HepG2 (cell line): Measurements from ENCODE around the gene LCORL. TPM values are rescaled to one million over a fixed set of nuclear protein-coding genes. Genes with fewer than 3 reads are reported as not detected.

Source experiments
- AKAP8 ChIP-seq: sonication (generic); formaldehyde crosslinking; IDR thresholded peaks from 2 replicates; pipeline ENCODE4 v1.5.1; 2020; ENCODE audit warnings: mild to moderate bottlenecking, missing genetic modification reagents
- DNMT3B ChIP-seq: conservative IDR thresholded peaks from 2 replicates; pipeline ENCODE4 v1.6.1; 2016; ENCODE audit warnings: missing biosample characterization, control low read depth
- FOSL1 ChIP-seq: sonication (generic); formaldehyde crosslinking; IDR thresholded peaks from 2 replicates; pipeline ENCODE4 v1.9.0; 2021; ENCODE audit warnings: missing genetic modification reagents, borderline replicate concordance
- FOXA1 ChIP-seq, 2 experiments: fragments of 450-650 bp in 1 of 2; sonication (generic) in 1 of 2; formaldehyde crosslinking in 1 of 2; IDR thresholded peaks; 2 replicates each; pipeline versions ENCODE4 v1.4.0 to v1.6.1; 2016 to 2020; ENCODE audit warnings: missing genetic modification reagents in 1 of 2
- GATA4 ChIP-seq: sonication (generic); IDR thresholded peaks from 2 replicates; pipeline ENCODE4 v1.6.1; 2016; ENCODE audit warnings: antibody characterized with exemption, low read depth, borderline replicate concordance
- PPARG ChIP-seq: conservative IDR thresholded peaks from 2 replicates; pipeline ENCODE4 v1.6.1; 2016; ENCODE audit warnings: missing biosample characterization, missing genetic modification reagents
- RAD51 ChIP-seq: fragments of 450-650 bp; IDR thresholded peaks from 2 replicates; pipeline ENCODE4 v1.6.1; 2016; ENCODE audit warnings: borderline replicate concordance
- ZMAT3 ChIP-seq: sonication (generic); formaldehyde crosslinking; conservative IDR thresholded peaks from 2 replicates; pipeline ENCODE4 v1.7.0; 2021; ENCODE audit warnings: missing genetic modification reagents
- ZNF274 ChIP-seq: sonication (generic); formaldehyde crosslinking; IDR thresholded peaks from 2 replicates; pipeline ENCODE4 v1.5.1; 2020; ENCODE audit warnings: mild to moderate bottlenecking, missing genetic modification reagents
- ZNF556 ChIP-seq: sonication (generic); formaldehyde crosslinking; IDR thresholded peaks from 2 replicates; pipeline ENCODE4 v1.4.0; 2020; ENCODE audit warnings: mild to moderate bottlenecking, missing genetic modification reagents, borderline replicate concordance
- ZNF737 ChIP-seq: sonication (generic); formaldehyde crosslinking; IDR thresholded peaks from 2 replicates; pipeline ENCODE4 v1.5.0; 2020; ENCODE audit warnings: missing genetic modification reagents, mild to moderate bottlenecking, borderline replicate concordance
- polyA plus RNA-seq, 8 experiments: library from polyadenylated mRNA; depleted of rRNA in 3 of 8; stranded (reverse) in 7 of 8; unstranded in 1 of 8; fragments of >200 nt; fragmentation: Illumina TruSeq in 4 of 8; extraction: Trizol in 4 of 8; gene quantifications; 2 replicates each; pipeline versions ENCODE4 v1.2.1 to v1.2.3, GENCODE V29; 2011 to 2016; ENCODE audit warnings: low read depth in 4 of 8, missing spikeins in 1 of 8, mixed read lengths in 1 of 8; ENCODE audit not compliant: insufficient read depth in 1 of 8
- total RNA-seq, 5 experiments: library from RNA; depleted of rRNA; stranded (reverse); fragments of >200 nt; fragmentation: Illumina TruSeq; extraction: Trizol; gene quantifications; 2 replicates each; pipeline ENCODE4 v1.2.3, GENCODE V29; 2016; ENCODE audit warnings: low read depth in 1 of 5
- TF ChIP-seq, protein P1 (sequence below): sonication (generic); formaldehyde crosslinking; IDR thresholded peaks from 2 replicates; pipeline ENCODE4 v1.4.0; 2020; ENCODE audit warnings: missing genetic modification reagents
- TF ChIP-seq, protein P2 (sequence below): sonication (generic); formaldehyde crosslinking; IDR thresholded peaks from 2 replicates; pipeline ENCODE4 v1.8.0; 2022; ENCODE audit warnings: mild to moderate bottlenecking, missing genetic modification reagents, moderate library complexity
- TF ChIP-seq, protein P3 (sequence below): sonication (generic); formaldehyde crosslinking; IDR thresholded peaks from 2 replicates; pipeline ENCODE4 v1.4.0; 2020; ENCODE audit warnings: missing genetic modification reagents
- TF ChIP-seq, protein P4 (sequence below): sonication (generic); formaldehyde crosslinking; IDR thresholded peaks from 2 replicates; pipeline ENCODE4 v1.4.0; 2020; ENCODE audit warnings: mild to moderate bottlenecking, missing genetic modification reagents
- TF ChIP-seq, protein P5 (sequence below): sonication (generic); formaldehyde crosslinking; IDR thresholded peaks from 2 replicates; pipeline ENCODE4 v1.8.0; 2022; ENCODE audit warnings: missing genetic modification reagents, mild to moderate bottlenecking, inconsistent platforms, borderline replicate concordance

LCORL gene
- total and polyA plus RNA-seq, 2 of the 13 experiments (the other 11 are each of a cell fraction or from before 2014, with no cell fraction given), result 5.3 to 14.5 TPM

DNA sequence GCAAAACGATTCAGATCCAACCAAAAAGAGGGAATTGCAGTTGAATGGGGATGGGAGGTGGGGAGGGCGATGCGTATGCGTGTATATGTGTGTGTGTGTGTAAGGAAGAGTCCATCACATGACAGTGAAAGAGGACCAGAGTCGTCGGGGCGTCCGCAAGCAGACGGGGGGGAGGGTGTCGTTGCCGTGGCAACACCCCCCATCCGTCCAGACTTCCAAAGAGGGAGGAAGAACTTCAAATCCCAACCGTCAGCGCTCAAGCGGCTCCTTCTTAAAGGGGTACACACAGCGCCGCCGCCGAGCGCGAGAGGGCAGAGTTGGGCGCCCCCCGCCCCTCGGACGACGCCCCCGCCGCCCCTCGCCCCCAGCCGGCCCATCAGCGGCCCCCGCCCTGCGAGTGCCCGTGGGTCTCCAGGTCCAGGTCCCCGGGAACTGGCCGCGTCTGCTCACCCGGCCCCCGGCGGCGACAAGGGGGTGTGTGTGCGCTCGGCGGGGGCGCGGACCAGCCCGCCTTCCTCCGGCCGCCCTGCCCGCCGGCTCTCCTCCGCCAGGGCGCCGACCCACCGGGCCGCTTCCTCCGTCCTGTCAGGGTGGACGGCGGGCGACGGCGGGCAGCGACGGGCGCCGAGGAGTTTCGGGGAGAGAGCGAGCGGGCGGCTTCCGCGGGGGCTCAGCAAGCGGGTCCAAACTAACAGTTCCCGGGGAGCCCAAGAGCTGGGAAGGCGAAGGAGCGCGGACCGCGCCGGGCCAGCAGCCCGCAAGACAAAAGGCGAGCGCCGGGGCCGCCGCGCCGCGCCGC lies 685 bp downstream of the LCORL start (continued):
- TF ChIP-seq ZNF556 (CRISPR knock-in tag), result 0 out of 2 replicates have a peak, but pooled peaks have one; percentile 11
- no peak for TF ChIP-seq ZNF737 (CRISPR knock-in tag)
- TF ChIP-seq, protein P1, sequence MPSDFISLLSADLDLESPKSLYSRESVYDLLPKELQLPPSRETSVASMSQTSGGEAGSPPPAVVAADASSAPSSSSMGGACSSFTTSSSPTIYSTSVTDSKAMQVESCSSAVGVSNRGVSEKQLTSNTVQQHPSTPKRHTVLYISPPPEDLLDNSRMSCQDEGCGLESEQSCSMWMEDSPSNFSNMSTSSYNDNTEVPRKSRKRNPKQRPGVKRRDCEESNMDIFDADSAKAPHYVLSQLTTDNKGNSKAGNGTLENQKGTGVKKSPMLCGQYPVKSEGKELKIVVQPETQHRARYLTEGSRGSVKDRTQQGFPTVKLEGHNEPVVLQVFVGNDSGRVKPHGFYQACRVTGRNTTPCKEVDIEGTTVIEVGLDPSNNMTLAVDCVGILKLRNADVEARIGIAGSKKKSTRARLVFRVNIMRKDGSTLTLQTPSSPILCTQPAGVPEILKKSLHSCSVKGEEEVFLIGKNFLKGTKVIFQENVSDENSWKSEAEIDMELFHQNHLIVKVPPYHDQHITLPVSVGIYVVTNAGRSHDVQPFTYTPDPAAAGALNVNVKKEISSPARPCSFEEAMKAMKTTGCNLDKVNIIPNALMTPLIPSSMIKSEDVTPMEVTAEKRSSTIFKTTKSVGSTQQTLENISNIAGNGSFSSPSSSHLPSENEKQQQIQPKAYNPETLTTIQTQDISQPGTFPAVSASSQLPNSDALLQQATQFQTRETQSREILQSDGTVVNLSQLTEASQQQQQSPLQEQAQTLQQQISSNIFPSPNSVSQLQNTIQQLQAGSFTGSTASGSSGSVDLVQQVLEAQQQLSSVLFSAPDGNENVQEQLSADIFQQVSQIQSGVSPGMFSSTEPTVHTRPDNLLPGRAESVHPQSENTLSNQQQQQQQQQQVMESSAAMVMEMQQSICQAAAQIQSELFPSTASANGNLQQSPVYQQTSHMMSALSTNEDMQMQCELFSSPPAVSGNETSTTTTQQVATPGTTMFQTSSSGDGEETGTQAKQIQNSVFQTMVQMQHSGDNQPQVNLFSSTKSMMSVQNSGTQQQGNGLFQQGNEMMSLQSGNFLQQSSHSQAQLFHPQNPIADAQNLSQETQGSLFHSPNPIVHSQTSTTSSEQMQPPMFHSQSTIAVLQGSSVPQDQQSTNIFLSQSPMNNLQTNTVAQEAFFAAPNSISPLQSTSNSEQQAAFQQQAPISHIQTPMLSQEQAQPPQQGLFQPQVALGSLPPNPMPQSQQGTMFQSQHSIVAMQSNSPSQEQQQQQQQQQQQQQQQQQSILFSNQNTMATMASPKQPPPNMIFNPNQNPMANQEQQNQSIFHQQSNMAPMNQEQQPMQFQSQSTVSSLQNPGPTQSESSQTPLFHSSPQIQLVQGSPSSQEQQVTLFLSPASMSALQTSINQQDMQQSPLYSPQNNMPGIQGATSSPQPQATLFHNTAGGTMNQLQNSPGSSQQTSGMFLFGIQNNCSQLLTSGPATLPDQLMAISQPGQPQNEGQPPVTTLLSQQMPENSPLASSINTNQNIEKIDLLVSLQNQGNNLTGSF (CRISPR knock-in tag), result no peak
- TF ChIP-seq ZNF274, result no peak
- TF ChIP-seq RAD51, result no peak
- TF ChIP-seq FOSL1 (CRISPR knock-in tag), result no peak
- no peak for TF ChIP-seq FOXA1 (IDR thresholded peaks at IDR 0.05)
- TF ChIP-seq FOXA1 (CRISPR knock-in tag; IDR thresholded peaks at IDR 0.05), result no peak
- no peak for TF ChIP-seq ZMAT3 (CRISPR knock-in tag)
- no peak for TF ChIP-seq GATA4
- TF ChIP-seq PPARG, result no peak
- TF ChIP-seq, protein P2, sequence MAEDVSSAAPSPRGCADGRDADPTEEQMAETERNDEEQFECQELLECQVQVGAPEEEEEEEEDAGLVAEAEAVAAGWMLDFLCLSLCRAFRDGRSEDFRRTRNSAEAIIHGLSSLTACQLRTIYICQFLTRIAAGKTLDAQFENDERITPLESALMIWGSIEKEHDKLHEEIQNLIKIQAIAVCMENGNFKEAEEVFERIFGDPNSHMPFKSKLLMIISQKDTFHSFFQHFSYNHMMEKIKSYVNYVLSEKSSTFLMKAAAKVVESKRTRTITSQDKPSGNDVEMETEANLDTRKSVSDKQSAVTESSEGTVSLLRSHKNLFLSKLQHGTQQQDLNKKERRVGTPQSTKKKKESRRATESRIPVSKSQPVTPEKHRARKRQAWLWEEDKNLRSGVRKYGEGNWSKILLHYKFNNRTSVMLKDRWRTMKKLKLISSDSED (CRISPR knock-in tag), result no peak
- no peak for TF ChIP-seq AKAP8 (CRISPR knock-in tag)
- TF ChIP-seq, protein P3, sequence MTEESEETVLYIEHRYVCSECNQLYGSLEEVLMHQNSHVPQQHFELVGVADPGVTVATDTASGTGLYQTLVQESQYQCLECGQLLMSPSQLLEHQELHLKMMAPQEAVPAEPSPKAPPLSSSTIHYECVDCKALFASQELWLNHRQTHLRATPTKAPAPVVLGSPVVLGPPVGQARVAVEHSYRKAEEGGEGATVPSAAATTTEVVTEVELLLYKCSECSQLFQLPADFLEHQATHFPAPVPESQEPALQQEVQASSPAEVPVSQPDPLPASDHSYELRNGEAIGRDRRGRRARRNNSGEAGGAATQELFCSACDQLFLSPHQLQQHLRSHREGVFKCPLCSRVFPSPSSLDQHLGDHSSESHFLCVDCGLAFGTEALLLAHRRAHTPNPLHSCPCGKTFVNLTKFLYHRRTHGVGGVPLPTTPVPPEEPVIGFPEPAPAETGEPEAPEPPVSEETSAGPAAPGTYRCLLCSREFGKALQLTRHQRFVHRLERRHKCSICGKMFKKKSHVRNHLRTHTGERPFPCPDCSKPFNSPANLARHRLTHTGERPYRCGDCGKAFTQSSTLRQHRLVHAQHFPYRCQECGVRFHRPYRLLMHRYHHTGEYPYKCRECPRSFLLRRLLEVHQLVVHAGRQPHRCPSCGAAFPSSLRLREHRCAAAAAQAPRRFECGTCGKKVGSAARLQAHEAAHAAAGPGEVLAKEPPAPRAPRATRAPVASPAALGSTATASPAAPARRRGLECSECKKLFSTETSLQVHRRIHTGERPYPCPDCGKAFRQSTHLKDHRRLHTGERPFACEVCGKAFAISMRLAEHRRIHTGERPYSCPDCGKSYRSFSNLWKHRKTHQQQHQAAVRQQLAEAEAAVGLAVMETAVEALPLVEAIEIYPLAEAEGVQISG (CRISPR knock-in tag), result no peak
- TF ChIP-seq, protein P4, sequence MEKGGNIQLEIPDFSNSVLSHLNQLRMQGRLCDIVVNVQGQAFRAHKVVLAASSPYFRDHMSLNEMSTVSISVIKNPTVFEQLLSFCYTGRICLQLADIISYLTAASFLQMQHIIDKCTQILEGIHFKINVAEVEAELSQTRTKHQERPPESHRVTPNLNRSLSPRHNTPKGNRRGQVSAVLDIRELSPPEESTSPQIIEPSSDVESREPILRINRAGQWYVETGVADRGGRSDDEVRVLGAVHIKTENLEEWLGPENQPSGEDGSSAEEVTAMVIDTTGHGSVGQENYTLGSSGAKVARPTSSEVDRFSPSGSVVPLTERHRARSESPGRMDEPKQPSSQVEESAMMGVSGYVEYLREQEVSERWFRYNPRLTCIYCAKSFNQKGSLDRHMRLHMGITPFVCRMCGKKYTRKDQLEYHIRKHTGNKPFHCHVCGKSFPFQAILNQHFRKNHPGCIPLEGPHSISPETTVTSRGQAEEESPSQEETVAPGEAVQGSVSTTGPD (CRISPR knock-in tag), result no peak
- TF ChIP-seq, protein P5, sequence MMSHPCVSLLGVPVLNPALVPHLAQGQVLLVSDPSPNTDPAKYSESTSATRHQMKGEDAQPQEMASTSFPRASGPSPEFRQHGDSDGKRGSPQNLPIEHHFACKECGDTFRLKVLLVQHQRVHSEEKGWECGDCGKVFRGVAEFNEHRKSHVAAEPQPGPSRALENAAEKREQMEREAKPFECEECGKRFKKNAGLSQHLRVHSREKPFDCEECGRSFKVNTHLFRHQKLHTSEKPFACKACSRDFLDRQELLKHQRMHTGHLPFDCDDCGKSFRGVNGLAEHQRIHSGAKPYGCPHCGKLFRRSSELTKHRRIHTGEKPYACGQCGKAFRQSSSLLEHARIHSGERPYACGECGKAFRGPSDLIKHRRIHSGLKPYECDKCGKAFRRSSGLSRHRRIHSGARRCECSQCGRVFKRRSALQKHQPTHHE (CRISPR knock-in tag), result no peak
- no peak for TF ChIP-seq DNMT3B (CRISPR knock-in tag)
